ENCODE data around the gene TAF1A. TPM values are rescaled to one million over a fixed set of nuclear protein-coding genes. Genes with fewer than 3 reads are reported as not detected.

The TAF1A gene
- total and polyA plus RNA-seq, 2 of the 8 experiments (the other 6 are each of a cell fraction or from before 2014, with no cell fraction given), result 3.3 to 16.7 TPM

DNA sequence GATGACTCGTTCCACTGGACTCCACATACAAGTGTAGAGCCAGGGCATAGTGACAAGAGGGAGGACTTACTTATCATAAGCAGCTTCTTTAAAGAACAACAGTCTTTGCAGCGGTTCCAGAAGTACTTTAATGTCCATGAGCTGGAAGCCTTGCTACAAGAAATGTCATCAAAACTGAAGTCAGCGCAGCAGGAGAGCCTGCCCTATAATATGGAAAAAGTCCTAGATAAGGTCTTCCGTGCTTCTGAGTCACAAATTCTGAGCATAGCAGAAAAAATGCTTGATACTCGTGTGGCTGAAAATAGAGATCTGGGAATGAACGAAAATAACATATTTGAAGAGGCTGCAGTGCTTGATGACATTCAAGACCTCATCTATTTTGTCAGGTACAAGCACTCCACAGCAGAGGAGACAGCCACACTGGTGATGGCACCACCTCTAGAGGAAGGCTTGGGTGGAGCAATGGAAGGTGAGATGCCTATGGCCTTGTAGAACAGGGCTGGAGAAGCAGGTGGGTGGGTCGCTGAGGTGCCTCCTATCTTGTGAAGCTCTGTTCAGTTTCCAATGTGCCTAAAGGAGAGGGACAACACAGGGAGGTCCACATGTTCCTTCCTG, 40.3 kb upstream of the TAF1A start:
- Histone ChIP-seq H3K14ac (ENCODE audit: insufficient read length) (no peak overlapping the region), H3K4me3 (ENCODE audit: extremely low read depth in 1 of 4, insufficient read depth in 2 of 4, low read depth in 3 of 4, low read length in 4 of 4) (no peak overlapping the region), H3K27me3 (replicated peaks in 1 of 4; ENCODE audit: control insufficient read depth in 3 of 4, extremely low read depth in 1 of 4, insufficient read depth in 3 of 4, low read length in 3 of 4) (no peaks in the 10 kb centered on the region), H3K18ac (ENCODE audit: extremely low read depth, low read length) (no peak overlapping the region), H3K23ac (ENCODE audit: insufficient read length) (no peak overlapping the region), H2AK5ac (ENCODE audit: low read depth, low read length) (no peak overlapping the region), H4K5ac (ENCODE audit: insufficient read length, low read depth, low read length) (no peak overlapping the region), H3K79me1 (ENCODE audit: low read depth, low read length) (no peaks in the 10 kb centered on the region), H2BK15ac (ENCODE audit: low read length) (no peak overlapping the region), H4K8ac (ENCODE audit: extremely low read depth, insufficient read depth, low read length) (no peak overlapping the region; the same call in 1 of the 2 replicates), H3K4me1 (replicated peaks in 1 of 4; ENCODE audit: control insufficient read depth in 3 of 4, insufficient read depth in 4 of 4, low read length in 3 of 4) (no peaks in the 10 kb centered on the region), H3K4ac (replicated peaks; ENCODE audit: insufficient read length, low read depth, low read length) (no peak overlapping the region), H4K91ac (replicated peaks; ENCODE audit: insufficient read length, low read length) (no peak overlapping the region), H3K23me2 (ENCODE audit: low read depth, low read length) (no peaks in the 10 kb centered on the region), H3K36me3 (ENCODE audit: control insufficient read depth in 2 of 4, insufficient read depth in 4 of 4, low read length in 3 of 4) (peaks cover 24 to 60% (median 51%) of the 10 kb centered on the region in 4 experiments), H4K20me1 (replicated peaks in 1 of 2; ENCODE audit: control insufficient read depth in 1 of 2, insufficient read depth in 2 of 2, low read length in 2 of 2) (peaks cover 0 to 2% of the 10 kb centered on the region in 2 experiments), H3K79me2 (ENCODE audit: control insufficient read depth in 1 of 2, insufficient read depth in 2 of 2, low read length in 2 of 2) (no peaks in the 10 kb centered on the region), H2AFZ (ENCODE audit: low read length) (no peak overlapping the region), H3K9me3 (ENCODE audit: insufficient read depth in 2 of 2, low read depth in 1 of 2, low read length in 1 of 2) (no peaks in the 10 kb centered on the region), H3K4me2 (ENCODE audit: insufficient read depth in 1 of 2, low read depth in 2 of 2, low read length in 2 of 2) (no peak overlapping the region), H2BK20ac (ENCODE audit: low read length) (no peak overlapping the region), H2BK12ac (ENCODE audit: low read depth, low read length) (no peak overlapping the region), H2BK120ac (replicated peaks; ENCODE audit: low read depth, low read length) (no peak overlapping the region), H3K27ac (ENCODE audit: low read depth, low read length) (no peak overlapping the region), H3K9ac (replicated peaks in 1 of 4; ENCODE audit: extremely low read depth in 1 of 4, low read depth in 3 of 4, low read length in 3 of 4) (no peak overlapping the region), H3K56ac (replicated peaks; ENCODE audit: insufficient read length, low read depth, low read length) (no peak overlapping the region), H2BK5ac (ENCODE audit: low read depth, low read length) (no peak overlapping the region)
- 88% methylated on average over 7 of the region's 7 CpGs; no CpG with 5 or more reads in 1 of the 2 experiments for WGBS, 2 experiments (ENCODE audit: extremely low coverage in 1 of 2, insufficient coverage in 1 of 2, insufficient read length in 1 of 2, insufficient replicate concordance in 2 of 2, low coverage in 1 of 2, low lambda C conversion rate in 2 of 2, missing lambda C conversion rate in 1 of 2)
- CTCF ChIA-PET (ENCODE audit: partially characterized antibody), result interaction anchor here (0.6 kb wide), 1 partner anchor 1025 kb away, joined by 3 read pairs; no protein-coding TSS in a partner anchor
- POLR2A ChIA-PET (ENCODE audit: partially characterized antibody), result no interaction called here
- no peak for DNase-seq (ENCODE audit: low read depth in 1 of 2, low spot score in 2 of 2)
- FAIRE-seq, result no peak
- TF ChIP-seq EZH2 (IDR thresholded peaks at IDR 0.05; ENCODE audit: low read depth, low read length, severe bottlenecking) (no peak), RBBP5 (IDR thresholded peaks at IDR 0.05; ENCODE audit: borderline replicate concordance, low read depth, low read length) (no peak), KDM5A (IDR thresholded peaks at IDR 0.05; ENCODE audit: low read length) (no peak), BCL11A (IDR thresholded peaks at IDR 0.05; ENCODE audit: low read depth in 2 of 2, low read length in 2 of 2) (no peak), CREB1 (IDR thresholded peaks at IDR 0.05) (no peak), EGR1 (IDR thresholded peaks at IDR 0.05; ENCODE audit: borderline replicate concordance, low read depth, low read length) (no peak), TAF7 (optimal IDR thresholded peaks at IDR 0.05; ENCODE audit: borderline replicate concordance, low read depth, low read length) (no peak), SP1 (IDR thresholded peaks at IDR 0.05; ENCODE audit: low read depth, low read length) (no peak), CHD2 (IDR thresholded peaks at IDR 0.05; ENCODE audit: low read length) (no peak), MAFK (IDR thresholded peaks at IDR 0.05; ENCODE audit: low read depth, low read length) (no peak), SP4 (IDR thresholded peaks at IDR 0.05; ENCODE audit: low read length) (no peak), SAP30 (IDR thresholded peaks at IDR 0.05; ENCODE audit: insufficient read depth, insufficient replicate concordance, low read length) (no peak)
- TF ChIP-seq, protein P1, sequence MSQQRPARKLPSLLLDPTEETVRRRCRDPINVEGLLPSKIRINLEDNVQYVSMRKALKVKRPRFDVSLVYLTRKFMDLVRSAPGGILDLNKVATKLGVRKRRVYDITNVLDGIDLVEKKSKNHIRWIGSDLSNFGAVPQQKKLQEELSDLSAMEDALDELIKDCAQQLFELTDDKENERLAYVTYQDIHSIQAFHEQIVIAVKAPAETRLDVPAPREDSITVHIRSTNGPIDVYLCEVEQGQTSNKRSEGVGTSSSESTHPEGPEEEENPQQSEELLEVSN (IDR thresholded peaks at IDR 0.05), result no peak
